HK-2 (cell line): ENCODE measurements around the gene SERTM1.

Experiments used
- DNase-seq: peaks from one replicate; pipeline ENCODE4 v3.0.0-alpha.2; 2018; ENCODE audit not compliant: unreplicated experiment

Gene SERTM1

GRCh38 chr13:36710396-36710795, 36.6 kb downstream of the SERTM1 start:
- DNase-seq: no peak

GRCh38 chr13:36712290-36712689, 38.5 kb downstream of the SERTM1 start:
- no peak for DNase-seq

GRCh38 chr13:36712770-36713169, 39.0 kb downstream of the SERTM1 start:
- no peak for DNase-seq

GRCh38 chr13:36713887-36714286, 40.1 kb downstream of the SERTM1 start:
- DNase-seq: no peak

GRCh38 chr13:36715841-36716240, 42.0 kb downstream of the SERTM1 start:
- no peak for DNase-seq

- no peak for DNase-seq
Observed at GRCh38 chr13:36717017-36717416, 43.2 kb downstream of the SERTM1 start.

- DNase-seq: no peak
Observed at GRCh38 chr13:36717966-36718545, 44.2 kb downstream of the SERTM1 start.

GRCh38 chr13:36718686-36719085, 44.9 kb downstream of the SERTM1 start:
- no peak for DNase-seq

- DNase-seq: no peak
Observed at GRCh38 chr13:36724141-36724540, 50.3 kb downstream of the SERTM1 start.

- DNase-seq: no peak
Observed at GRCh38 chr13:36725936-36726335, 52.1 kb downstream of the SERTM1 start.

- DNase-seq: no peak
Observed at GRCh38 chr13:36728006-36728405, 54.2 kb downstream of the SERTM1 start.

- peak; percentile 4 for DNase-seq
Observed at GRCh38 chr13:36736119-36736726, 62.4 kb downstream of the SERTM1 start.

- DNase-seq: no peak
Observed at GRCh38 chr13:36737524-36738083, 63.8 kb downstream of the SERTM1 start.

- DNase-seq: no peak
Observed at GRCh38 chr13:36745436-36745835, 71.6 kb downstream of the SERTM1 start.

- DNase-seq: no peak
Observed at GRCh38 chr13:36746051-36746450, 72.2 kb downstream of the SERTM1 start.
